ENCODE measurements around the gene GPATCH1. TPM values are rescaled to one million over a fixed set of nuclear protein-coding genes. Genes with fewer than 3 reads are reported as not detected.

Gene GPATCH1
- total RNA-seq, 1 experiment from 2014 or later = 16.6 TPM

DNA sequence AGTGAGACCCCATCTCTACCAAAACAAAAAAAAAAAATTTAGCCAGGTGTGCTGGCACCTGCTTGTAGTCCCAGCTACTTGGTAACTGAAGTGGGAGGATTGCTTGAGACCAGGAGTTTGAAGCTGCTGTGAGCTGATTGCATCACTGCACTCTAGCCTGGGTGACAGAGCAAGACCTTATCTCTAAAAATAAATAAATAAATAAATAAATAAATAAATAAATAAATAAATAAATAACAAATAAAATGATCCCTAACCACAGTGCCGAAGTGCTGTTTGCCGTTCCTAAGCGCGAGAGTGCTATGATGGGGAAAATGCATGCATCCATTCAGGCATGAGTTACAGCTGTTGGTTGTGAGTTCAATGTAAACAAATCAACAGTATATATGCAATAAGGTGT lies 78.2 kb downstream of the GPATCH1 start:
- POLR2A ChIA-PET (ENCODE audit: low non-redundant PET) = no interaction called here
- H3K4me1 ChIP-seq (ENCODE audit: insufficient read depth, low read length, poor library complexity, severe bottlenecking) = no peaks in the 10 kb centered on the region
- H3K9me3 ChIP-seq (ENCODE audit: low read depth, low read length, poor library complexity, severe bottlenecking) = no peaks in the 10 kb centered on the region
- TF ChIP-seq, protein P1, sequence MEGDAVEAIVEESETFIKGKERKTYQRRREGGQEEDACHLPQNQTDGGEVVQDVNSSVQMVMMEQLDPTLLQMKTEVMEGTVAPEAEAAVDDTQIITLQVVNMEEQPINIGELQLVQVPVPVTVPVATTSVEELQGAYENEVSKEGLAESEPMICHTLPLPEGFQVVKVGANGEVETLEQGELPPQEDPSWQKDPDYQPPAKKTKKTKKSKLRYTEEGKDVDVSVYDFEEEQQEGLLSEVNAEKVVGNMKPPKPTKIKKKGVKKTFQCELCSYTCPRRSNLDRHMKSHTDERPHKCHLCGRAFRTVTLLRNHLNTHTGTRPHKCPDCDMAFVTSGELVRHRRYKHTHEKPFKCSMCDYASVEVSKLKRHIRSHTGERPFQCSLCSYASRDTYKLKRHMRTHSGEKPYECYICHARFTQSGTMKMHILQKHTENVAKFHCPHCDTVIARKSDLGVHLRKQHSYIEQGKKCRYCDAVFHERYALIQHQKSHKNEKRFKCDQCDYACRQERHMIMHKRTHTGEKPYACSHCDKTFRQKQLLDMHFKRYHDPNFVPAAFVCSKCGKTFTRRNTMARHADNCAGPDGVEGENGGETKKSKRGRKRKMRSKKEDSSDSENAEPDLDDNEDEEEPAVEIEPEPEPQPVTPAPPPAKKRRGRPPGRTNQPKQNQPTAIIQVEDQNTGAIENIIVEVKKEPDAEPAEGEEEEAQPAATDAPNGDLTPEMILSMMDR (conservative IDR thresholded peaks at IDR 0.05; ENCODE audit: low read depth, low read length) = no peak
- TF ChIP-seq EZH2 (IDR thresholded peaks at IDR 0.05; ENCODE audit: borderline replicate concordance, low read depth, low read length, poor library complexity, severe bottlenecking) = no peak
- intact Hi-C loops (cut with micrococcal nuclease; ENCODE audit: unreplicated experiment) = no loop called here
- no peaks in the 10 kb centered on the region for H3K27me3 ChIP-seq (replicated peaks; ENCODE audit: insufficient read depth, low read depth, low read length, poor library complexity)
- no peak for DNase-seq (ENCODE audit: low spot score)
- no peak overlapping the region for H3K4me3 ChIP-seq (ENCODE audit: low read depth, low read length, poor library complexity, severe bottlenecking)
- CTCF ChIA-PET = no interaction called here
- no peak overlapping the region for H3K27ac ChIP-seq (ENCODE audit: low read depth, low read length, poor library complexity, severe bottlenecking)
- no peaks in the 10 kb centered on the region for H3K36me3 ChIP-seq (ENCODE audit: insufficient read depth, low read length, poor library complexity, severe bottlenecking)
- no TSS peak for BruUV-seq (replicated peaks)

DNA sequence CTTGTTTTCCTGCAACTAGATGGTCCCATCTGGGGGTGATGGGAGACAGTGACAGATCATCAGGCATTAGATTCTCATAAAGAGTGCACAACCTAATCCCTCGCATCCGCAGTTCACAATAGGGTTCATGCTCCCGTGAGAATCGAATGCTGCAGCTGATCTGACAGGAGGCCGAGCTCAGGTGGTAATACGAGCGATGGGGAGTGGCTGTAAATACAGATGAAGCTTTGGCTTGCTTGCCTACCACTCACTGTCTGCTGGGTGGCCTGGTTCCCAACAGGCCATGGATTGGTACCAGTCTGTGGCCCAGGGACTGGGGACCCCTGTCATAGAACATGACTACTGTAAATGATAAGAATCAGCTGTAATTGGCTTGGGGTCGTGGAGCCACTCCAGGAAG lies 78.9 kb downstream of the GPATCH1 start:
- BruUV-seq (replicated peaks) = no TSS peak

DNA sequence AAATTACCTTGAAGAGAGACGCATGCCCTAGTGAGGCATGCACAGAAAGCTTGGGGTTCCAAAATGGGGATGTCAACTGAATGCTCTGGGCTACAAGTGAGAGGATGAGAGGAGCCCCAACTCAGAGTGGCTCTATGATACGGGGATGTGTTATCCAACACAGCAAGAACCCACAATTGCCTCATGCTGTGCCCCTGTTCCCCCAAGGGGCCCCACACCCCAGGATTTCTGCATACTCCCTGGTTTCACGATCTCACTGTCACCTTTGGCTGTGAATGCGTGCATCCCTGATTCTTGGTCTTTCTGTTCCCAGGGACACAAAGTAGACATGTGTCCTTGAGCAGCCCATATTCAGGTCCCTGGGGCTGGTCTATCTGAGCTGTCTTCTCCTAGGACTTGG lies 80.2 kb downstream of the GPATCH1 start:
- BruUV-seq (replicated peaks) = no TSS peak
- H3K4me3 ChIP-seq (ENCODE audit: low read depth, low read length, poor library complexity, severe bottlenecking) = no peak overlapping the region
- H3K4me1 ChIP-seq (ENCODE audit: insufficient read depth, low read length, poor library complexity, severe bottlenecking) = no peaks in the 10 kb centered on the region
- POLR2A ChIA-PET (ENCODE audit: low non-redundant PET) = no interaction called here
- TF ChIP-seq, protein P1 (conservative IDR thresholded peaks at IDR 0.05; ENCODE audit: low read depth, low read length) = no peak
- TF ChIP-seq EZH2 (IDR thresholded peaks at IDR 0.05; ENCODE audit: borderline replicate concordance, low read depth, low read length, poor library complexity, severe bottlenecking) = no peak
- intact Hi-C loops (cut with micrococcal nuclease; ENCODE audit: unreplicated experiment) = no loop called here
- no peaks in the 10 kb centered on the region for H3K9me3 ChIP-seq (ENCODE audit: low read depth, low read length, poor library complexity, severe bottlenecking)
- no peak overlapping the region for H3K27ac ChIP-seq (ENCODE audit: low read depth, low read length, poor library complexity, severe bottlenecking)
- CTCF ChIA-PET = no interaction called here
- no peaks in the 10 kb centered on the region for H3K36me3 ChIP-seq (ENCODE audit: insufficient read depth, low read length, poor library complexity, severe bottlenecking)
- no peaks in the 10 kb centered on the region for H3K27me3 ChIP-seq (replicated peaks; ENCODE audit: insufficient read depth, low read depth, low read length, poor library complexity)
- no peak for DNase-seq (ENCODE audit: low spot score)

More for the DNA sequence above, 78.9 kb downstream of the GPATCH1 start:
- intact Hi-C loops (cut with micrococcal nuclease; ENCODE audit: unreplicated experiment) = no loop called here
- POLR2A ChIA-PET (ENCODE audit: low non-redundant PET) = no interaction called here
- TF ChIP-seq, protein P1 (conservative IDR thresholded peaks at IDR 0.05; ENCODE audit: low read depth, low read length) = no peak
- no peak for TF ChIP-seq EZH2 (IDR thresholded peaks at IDR 0.05; ENCODE audit: borderline replicate concordance, low read depth, low read length, poor library complexity, severe bottlenecking)
- Histone ChIP-seq H3K27me3 (replicated peaks; ENCODE audit: insufficient read depth, low read depth, low read length, poor library complexity) (no peaks in the 10 kb centered on the region), H3K27ac (ENCODE audit: low read depth, low read length, poor library complexity, severe bottlenecking) (no peak overlapping the region), H3K4me3 (ENCODE audit: low read depth, low read length, poor library complexity, severe bottlenecking) (no peak overlapping the region), H3K36me3 (ENCODE audit: insufficient read depth, low read length, poor library complexity, severe bottlenecking) (no peaks in the 10 kb centered on the region), H3K4me1 (ENCODE audit: insufficient read depth, low read length, poor library complexity, severe bottlenecking) (no peaks in the 10 kb centered on the region), H3K9me3 (ENCODE audit: low read depth, low read length, poor library complexity, severe bottlenecking) (no peaks in the 10 kb centered on the region)
- no peak for DNase-seq (ENCODE audit: low spot score)
- CTCF ChIA-PET = no interaction called here
